Cardiac septum (tissue), 1 donor: Measurements from ENCODE around the gene SNX21. TPM values are rescaled to one million over a fixed set of nuclear protein-coding genes. Genes with fewer than 3 reads are reported as not detected.
A peak's percentile ranks its signal among the peaks of the same experiment; 100 is the strongest.
"Not testable (repeated sequence)": the region's sequence is repeated elsewhere in the genome, so short reads cannot be mapped to it uniquely, and the experiment has no call there.

Experiments used
- DNase-seq: peaks from one replicate; pipeline ENCODE4 v3.0.0-alpha.2; 2020; ENCODE audit warnings: low spot score
- intact Hi-C: fragments of 100-400 bp; cut with DNase I; formaldehyde crosslinking; loops from one replicate; pipeline ENCODE4 v1.14.0; 2022
- long read RNA-seq: library from polyadenylated mRNA; unstranded; transcript quantifications from one replicate; pipeline ENCODE4 v2.0.0, GENCODE V29; 2021
- total RNA-seq: library from RNA; stranded (reverse); fragmentation: NEBNext Ultra II Directional; extraction: Animal tissue kit (Norgen Biotek cat#: 25700); gene quantifications from one replicate; pipeline ENCODE4 v1.2.1, GENCODE V29; 2021
- donor health status: DM: no; HTN: no; CAD: no.

The SNX21 gene
- total RNA-seq: 19.5 TPM
- long read RNA-seq, partial matches to known transcripts: 1 of 14 reads
- long read RNA-seq, other reads (novel, unspliced or antisense): 6 of 14 reads

GRCh38 chr20:45833030-45833882 lies at the start of gene SNX21:
TSS of gene SNX21 (plus strand) at chr20:45833799. CDS start at chr20:45833920, 121 bp downstream.
- intact Hi-C loops: no loop called here
- DNase-seq: peak; percentile 91

- intact Hi-C loops: no loop called here
- no peak for DNase-seq
These were observed 45.2 kb upstream of the SNX21 start for GRCh38 chr20:45788351-45788750.

- intact Hi-C loops: no loop called here
- DNase-seq: peak; percentile 75
These were observed 41.1 kb upstream of the SNX21 start for GRCh38 chr20:45792317-45793118.

GRCh38 chr20:45796337-45797065 lies 37.1 kb upstream of the SNX21 start:
- intact Hi-C loops: no loop called here
- peak; percentile 19 for DNase-seq

- intact Hi-C loops, DNase-seq: not testable (repeated sequence)
These were observed 36.1 kb upstream of the SNX21 start for GRCh38 chr20:45797510-45797909.

GRCh38 chr20:45797955-45798354 lies 35.6 kb upstream of the SNX21 start:
- intact Hi-C loops, DNase-seq: not testable (repeated sequence)

GRCh38 chr20:45798935-45799642 lies 34.5 kb upstream of the SNX21 start:
- intact Hi-C loops: no loop called here
- DNase-seq: no peak

- intact Hi-C loops: no loop called here
- peak; percentile 66 for DNase-seq
These were observed 31.7 kb upstream of the SNX21 start for GRCh38 chr20:45801851-45802250.

- intact Hi-C loops: no loop called here
These were observed 23.2 kb upstream of the SNX21 start for GRCh38 chr20:45810191-45810970.

GRCh38 chr20:45812157-45813005 lies 21.2 kb upstream of the SNX21 start, which contains the start of gene UBE2C:
TSS of gene UBE2C (plus strand) at chr20:45812644. CDS start at chr20:45812696, 52 bp downstream.
- peak; percentile 97 for DNase-seq
- intact Hi-C loops: no loop called here

More at GRCh38 chr20:45810191-45810970, 23.2 kb upstream of the SNX21 start:
- DNase-seq: peak; percentile 26

GRCh38 chr20:45813006-45813340 lies 20.6 kb upstream of the SNX21 start:
- intact Hi-C loops: no loop called here
- DNase-seq: no peak

- no peak for DNase-seq
- intact Hi-C loops: no loop called here
These were observed 20.1 kb upstream of the SNX21 start for GRCh38 chr20:45813489-45813888.

- DNase-seq: no peak
- intact Hi-C loops: no loop called here
These were observed 19.3 kb upstream of the SNX21 start for GRCh38 chr20:45814314-45814713.

- intact Hi-C loops: no loop called here
- no peak for DNase-seq
These were observed 16.6 kb upstream of the SNX21 start for GRCh38 chr20:45816951-45817350.

GRCh38 chr20:45817376-45818194 lies 16.0 kb upstream of the SNX21 start:
- intact Hi-C loops: no loop called here
- DNase-seq: no peak

- no peak for DNase-seq
- intact Hi-C loops: no loop called here
These were observed 15.4 kb upstream of the SNX21 start for GRCh38 chr20:45818239-45818638.

- DNase-seq: no peak
- intact Hi-C loops: no loop called here
These were observed 14.1 kb upstream of the SNX21 start for GRCh38 chr20:45819466-45819865.
